Fibroblast of lung (primary cell): ENCODE measurements around the gene LDLRAD4. TPM values are rescaled to one million over a fixed set of nuclear protein-coding genes. Genes with fewer than 3 reads are reported as not detected.

Experiments used
- DNase-seq, 2 donors: peaks; one replicate each; pipeline versions ENCODE4 v3.0.0 to v3.0.0-alpha.2; 2010; ENCODE audit warnings: low read depth in 2 of 2
- H2AFZ ChIP-seq: 2 replicates; pipeline ENCODE4 v1.5.1; 2012; ENCODE audit warnings: low read length, control low read depth, inconsistent platforms
- H3K27ac ChIP-seq: 2 replicates; pipeline ENCODE4 v1.5.1; 2011; ENCODE audit warnings: low read length, control low read depth; ENCODE audit not compliant: insufficient read depth
- H3K27me3 ChIP-seq: 2 replicates; pipeline ENCODE4 v1.5.1; 2011; ENCODE audit warnings: mild to moderate bottlenecking, low read length; ENCODE audit not compliant: control insufficient read depth, insufficient read depth
- H3K36me3 ChIP-seq: 2 replicates; pipeline ENCODE4 v1.5.1; 2011; ENCODE audit warnings: low read length; ENCODE audit not compliant: control insufficient read depth, insufficient read depth
- H3K4me1 ChIP-seq: 2 replicates; pipeline ENCODE4 v1.5.1; 2011; ENCODE audit warnings: low read length; ENCODE audit not compliant: control insufficient read depth, insufficient read depth; ENCODE audit errors: extremely low read depth
- H3K4me2 ChIP-seq: 2 replicates; pipeline ENCODE4 v1.5.1; 2011; ENCODE audit warnings: low read length, control low read depth; ENCODE audit not compliant: insufficient read depth; ENCODE audit errors: extremely low read depth
- H3K4me3 ChIP-seq, 4 experiments: fragments of 200-600 bp in 1 of 4; sonication (generic) in 1 of 4; replicated peaks in 1 of 4; 2 replicates each; pipeline ENCODE4 v1.5.1; 2011 to 2016; ENCODE audit warnings: low read length in 4 of 4, low read depth in 3 of 4, mild to moderate bottlenecking in 3 of 4, control low read depth in 2 of 4, inconsistent platforms in 1 of 4, mixed read lengths in 1 of 4; ENCODE audit not compliant: insufficient read depth in 1 of 4; ENCODE audit errors: control extremely low read depth in 1 of 4
- H3K79me2 ChIP-seq: 2 replicates; pipeline ENCODE4 v1.5.1; 2012; ENCODE audit warnings: mild to moderate bottlenecking, low read length, inconsistent platforms; ENCODE audit not compliant: control insufficient read depth, insufficient read depth
- H3K9ac ChIP-seq: 2 replicates; pipeline ENCODE4 v1.5.1; 2011; ENCODE audit warnings: mild to moderate bottlenecking, low read length, control low read depth; ENCODE audit not compliant: insufficient read depth
- H3K9me3 ChIP-seq: 2 replicates; pipeline ENCODE4 v1.5.1; 2012; ENCODE audit warnings: low read depth, low read length; ENCODE audit not compliant: control insufficient read depth, insufficient read depth
- H4K20me1 ChIP-seq: 2 replicates; pipeline ENCODE4 v1.5.1; 2011; ENCODE audit warnings: low read length; ENCODE audit not compliant: control insufficient read depth, insufficient read depth; ENCODE audit errors: extremely low read depth
- EZH2 ChIP-seq: IDR thresholded peaks from 2 replicates; pipeline ENCODE4 v1.5.1; 2012; ENCODE audit warnings: low read length, control low read depth, mild to moderate bottlenecking; ENCODE audit errors: missing control alignments
- polyA minus RNA-seq: library from RNA; depleted of rRNA, polyadenylated mRNA; stranded (reverse); fragments of >200 nt; gene quantifications from 2 replicates; pipeline ENCODE4 v1.2.3, GENCODE V29; 2011; ENCODE audit warnings: low replicate concordance
- polyA plus RNA-seq, 2 donors: library from polyadenylated mRNA; depleted of rRNA in 1 of 2; stranded (reverse) in 1 of 2; unstranded in 1 of 2; fragments of >200 nt; gene quantifications; 2 replicates each; pipeline ENCODE4 v1.2.1, GENCODE V29; 2011 to 2012; ENCODE audit warnings: missing spikeins in 1 of 2
- total RNA-seq: library from RNA; depleted of rRNA; stranded (reverse); fragments of >200 nt; gene quantifications from 2 replicates; pipeline ENCODE4 v1.2.1, GENCODE V29; 2014
- TF ChIP-seq, protein P1 (sequence below), 2 donors: IDR thresholded peaks in 1 of 2; conservative IDR thresholded peaks in 1 of 2; 1 replicate in 1 of 2; 2 replicates in 1 of 2; pipeline ENCODE4 v1.5.1; 2011 to 2012; ENCODE audit warnings: low read length in 2 of 2, control low read depth in 1 of 2, inconsistent platforms in 1 of 2, low read depth in 1 of 2, mild to moderate bottlenecking in 1 of 2

LDLRAD4 gene
- total RNA-seq (under 0.01 TPM in 1 of 2 replicates, not detected in the other), polyA plus RNA-seq (not detected in 2 replicates), polyA minus RNA-seq (not detected in 2 replicates)
- polyA plus RNA-seq (2012): not detected in 2 replicates

- peaks cover 46% of the 10 kb centered on the region for H3K27me3 ChIP-seq
- H3K79me2 ChIP-seq: no peaks in the 10 kb centered on the region
- peak; percentile 95 for TF ChIP-seq EZH2
- TF ChIP-seq, protein P1, sequence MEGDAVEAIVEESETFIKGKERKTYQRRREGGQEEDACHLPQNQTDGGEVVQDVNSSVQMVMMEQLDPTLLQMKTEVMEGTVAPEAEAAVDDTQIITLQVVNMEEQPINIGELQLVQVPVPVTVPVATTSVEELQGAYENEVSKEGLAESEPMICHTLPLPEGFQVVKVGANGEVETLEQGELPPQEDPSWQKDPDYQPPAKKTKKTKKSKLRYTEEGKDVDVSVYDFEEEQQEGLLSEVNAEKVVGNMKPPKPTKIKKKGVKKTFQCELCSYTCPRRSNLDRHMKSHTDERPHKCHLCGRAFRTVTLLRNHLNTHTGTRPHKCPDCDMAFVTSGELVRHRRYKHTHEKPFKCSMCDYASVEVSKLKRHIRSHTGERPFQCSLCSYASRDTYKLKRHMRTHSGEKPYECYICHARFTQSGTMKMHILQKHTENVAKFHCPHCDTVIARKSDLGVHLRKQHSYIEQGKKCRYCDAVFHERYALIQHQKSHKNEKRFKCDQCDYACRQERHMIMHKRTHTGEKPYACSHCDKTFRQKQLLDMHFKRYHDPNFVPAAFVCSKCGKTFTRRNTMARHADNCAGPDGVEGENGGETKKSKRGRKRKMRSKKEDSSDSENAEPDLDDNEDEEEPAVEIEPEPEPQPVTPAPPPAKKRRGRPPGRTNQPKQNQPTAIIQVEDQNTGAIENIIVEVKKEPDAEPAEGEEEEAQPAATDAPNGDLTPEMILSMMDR (conservative IDR thresholded peaks at IDR 0.05 in 1 of 2, IDR thresholded peaks at IDR 0.05 in 1 of 2; ENCODE audit: low read depth in 1 of 2, low read length in 2 of 2): no peak
- H3K9ac ChIP-seq: no peak within 1 kb of the TSS
- no peak within 1 kb of the TSS for H2AFZ ChIP-seq
- H4K20me1 ChIP-seq: no peaks in the 10 kb centered on the region
- H3K4me2 ChIP-seq: peak within 1 kb of the TSS; percentile 44
- no peaks in the 10 kb centered on the region for H3K36me3 ChIP-seq
- H3K27ac ChIP-seq: no peak within 1 kb of the TSS
- H3K4me3 ChIP-seq: peak within 1 kb of the TSS in 1 of 4 experiments; percentile 37
- no peaks in the 10 kb centered on the region for H3K4me1 ChIP-seq
- H3K9me3 ChIP-seq: no peaks in the 10 kb centered on the region
- peak in 1 of 2 donors; percentile 22 for DNase-seq
These were observed at the start of gene LDLRAD4 for GRCh38 chr18:13218368-13218991. LDLRAD4 (plus strand) TSS chr18:13218760.

GRCh38 chr18:13173578-13174145 is 44.9 kb upstream of the LDLRAD4 start:
- TF ChIP-seq, protein P1 (conservative IDR thresholded peaks at IDR 0.05 in 1 of 2, IDR thresholded peaks at IDR 0.05 in 1 of 2; ENCODE audit: low read depth in 1 of 2, low read length in 2 of 2): no peak
- TF ChIP-seq EZH2: no peak
- no peaks in the 10 kb centered on the region for H3K27me3 ChIP-seq
- H3K79me2 ChIP-seq: no peaks in the 10 kb centered on the region
- H3K9me3 ChIP-seq: no peaks in the 10 kb centered on the region
- no peaks in the 10 kb centered on the region for H3K4me1 ChIP-seq
- H3K27ac ChIP-seq: no peak overlapping the region
- no peak for DNase-seq
- no peak overlapping the region for H3K9ac ChIP-seq
- no peak overlapping the region for H3K4me3 ChIP-seq
- no peaks in the 10 kb centered on the region for H4K20me1 ChIP-seq
- no peak overlapping the region for H3K4me2 ChIP-seq
- no peak overlapping the region for H2AFZ ChIP-seq
- H3K36me3 ChIP-seq: no peaks in the 10 kb centered on the region

- no peaks in the 10 kb centered on the region for H3K27me3 ChIP-seq
- no peak overlapping the region for H3K27ac ChIP-seq
- no peaks in the 10 kb centered on the region for H3K9me3 ChIP-seq
- no peaks in the 10 kb centered on the region for H3K79me2 ChIP-seq
- no peak overlapping the region for H3K4me3 ChIP-seq
- no peak for DNase-seq
- H3K36me3 ChIP-seq: no peaks in the 10 kb centered on the region
- no peak overlapping the region for H3K9ac ChIP-seq
- no peaks in the 10 kb centered on the region for H4K20me1 ChIP-seq
- H3K4me2 ChIP-seq: no peak overlapping the region
- no peaks in the 10 kb centered on the region for H3K4me1 ChIP-seq
- H2AFZ ChIP-seq: no peak overlapping the region
- TF ChIP-seq, protein P1 (conservative IDR thresholded peaks at IDR 0.05 in 1 of 2, IDR thresholded peaks at IDR 0.05 in 1 of 2; ENCODE audit: low read depth in 1 of 2, low read length in 2 of 2): no peak
- TF ChIP-seq EZH2: no peak
These were observed 43.3 kb upstream of the LDLRAD4 start for GRCh38 chr18:13175266-13175665.
